T-helper 17 cell (primary cell): Measurements from ENCODE around the gene SLC23A2. TPM values are rescaled to one million over a fixed set of nuclear protein-coding genes. Genes with fewer than 3 reads are reported as not detected.
A peak's percentile ranks its signal among the peaks of the same experiment; 100 is the strongest.

Source experiments
- ATAC-seq: fragments of 150-1000 bp; cut with Tn5 transposase; 2 replicates; pipeline ENCODE4 v1.10.0; 2021; ENCODE audit warnings: mild to moderate bottlenecking, moderate library complexity
- DNase-seq, 3 donors: peaks; one replicate each; pipeline versions ENCODE4 v3.0.0 to v3.0.0-alpha.2; 2020 to 2021
- H3K9me3 ChIP-seq: one replicate; pipeline ENCODE4 v1.7.0; 2013; ENCODE audit warnings: low read length, mild to moderate bottlenecking; ENCODE audit not compliant: control insufficient read depth, poor library complexity, severe bottlenecking
- H3K27ac Mint-ChIP-seq: one replicate; pipeline ENCODE4 v1.8.0; 2022; ENCODE audit warnings: mild to moderate bottlenecking, moderate library complexity, mixed read lengths
- H3K27me3 Mint-ChIP-seq: one replicate; pipeline ENCODE4 v1.8.0; 2022; ENCODE audit warnings: mixed read lengths
- H3K36me3 Mint-ChIP-seq: one replicate; pipeline ENCODE4 v1.8.0; 2022; ENCODE audit warnings: low read depth, mixed read lengths
- H3K4me1 Mint-ChIP-seq: one replicate; pipeline ENCODE4 v1.8.0; 2022; ENCODE audit warnings: mild to moderate bottlenecking, mixed read lengths
- H3K4me3 Mint-ChIP-seq: one replicate; pipeline ENCODE4 v1.8.0; 2022; ENCODE audit warnings: mild to moderate bottlenecking, moderate library complexity, mixed read lengths
- total RNA-seq, 4 donors: library from RNA in 2 of 4; stranded (reverse) in 2 of 4; gene quantifications; one replicate each; pipeline ENCODE4 v1.2.3 and lab custom pipeline; 2022 to 2026

SLC23A2 gene
- total RNA-seq, 2 donors from 2014 or later = 18.0 to 24.4 TPM

DNA sequence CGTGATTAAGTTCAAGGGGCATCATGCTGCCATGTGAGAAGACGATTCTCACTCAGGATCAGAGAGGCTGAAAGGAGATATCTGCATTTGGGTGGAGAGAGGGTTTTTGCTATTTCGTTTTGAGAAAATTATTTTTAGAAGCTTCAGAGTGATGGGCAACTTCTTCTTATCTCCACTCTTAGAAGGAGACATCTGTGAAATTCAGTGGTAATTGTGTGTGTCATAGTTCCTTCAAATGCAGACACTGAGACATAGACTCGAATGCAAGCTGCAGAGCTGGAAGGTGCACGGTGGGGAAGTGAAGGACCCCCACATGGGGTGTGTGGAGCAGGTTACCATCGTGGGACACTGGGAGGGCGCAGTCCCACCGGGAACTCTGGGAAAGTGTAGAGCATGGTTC is 162.8 kb downstream of the SLC23A2 start:
- Mint-ChIP-seq H3K27me3 (peaks cover 11% of the 10 kb centered on the region), H3K4me1 (peaks cover 11% of the 10 kb centered on the region), H3K27ac (no peak overlapping the region), H3K36me3 (peaks cover 3% of the 10 kb centered on the region), H3K4me3 (no peak overlapping the region)
- no peaks in the 10 kb centered on the region for H3K9me3 ChIP-seq
- DNase-seq (no peak), ATAC-seq (no peak)

DNA sequence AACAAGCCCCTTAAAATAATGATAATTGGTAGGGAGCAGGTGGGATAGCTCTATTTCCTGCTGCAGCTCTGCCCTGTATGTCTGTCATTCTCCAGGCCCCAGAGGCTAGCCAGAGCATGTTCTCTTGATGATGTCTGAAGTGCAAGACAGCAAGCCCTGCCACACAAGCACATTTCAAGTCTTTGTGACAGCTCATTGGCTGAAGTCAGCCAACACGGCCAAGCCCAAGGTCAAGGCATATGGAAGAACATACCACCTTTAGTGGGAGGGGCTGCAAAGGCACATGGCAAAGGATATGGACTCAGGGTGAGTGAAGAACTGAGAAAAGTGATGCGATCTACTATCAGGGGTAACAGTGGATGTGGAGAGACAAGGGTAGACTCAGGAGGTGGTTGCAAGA is 163.6 kb downstream of the SLC23A2 start:
- ATAC-seq = no peak
- peaks cover 3% of the 10 kb centered on the region for H3K36me3 Mint-ChIP-seq
- no peak overlapping the region for H3K27ac Mint-ChIP-seq
- peaks cover 11% of the 10 kb centered on the region for H3K4me1 Mint-ChIP-seq
- peaks cover 11% of the 10 kb centered on the region for H3K27me3 Mint-ChIP-seq
- DNase-seq = no peak
- no peaks in the 10 kb centered on the region for H3K9me3 ChIP-seq
- H3K4me3 Mint-ChIP-seq = no peak overlapping the region

DNA sequence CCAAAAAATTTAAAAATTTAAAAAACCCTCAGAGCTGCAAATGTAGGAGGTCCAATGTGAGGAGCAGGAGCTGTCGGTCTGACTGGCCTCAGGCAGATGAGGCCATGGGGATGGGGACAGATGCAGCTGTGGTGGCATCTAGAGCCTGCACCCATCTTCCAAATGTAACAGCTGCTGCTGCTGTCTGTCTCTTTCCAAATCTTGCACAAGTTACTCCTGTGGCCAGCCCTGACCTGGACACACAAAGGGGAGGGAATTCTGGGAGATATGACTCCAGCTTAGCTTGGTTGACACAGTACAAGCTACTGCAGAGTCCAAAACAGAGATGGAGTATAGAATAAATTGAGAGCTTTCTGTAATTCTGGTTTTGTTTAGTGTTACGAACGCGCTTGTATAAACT is 164.4 kb downstream of the SLC23A2 start:
- peaks cover 11% of the 10 kb centered on the region for H3K4me1 Mint-ChIP-seq
- H3K27me3 Mint-ChIP-seq = peaks cover 11% of the 10 kb centered on the region
- H3K9me3 ChIP-seq = no peaks in the 10 kb centered on the region
- no peak overlapping the region for H3K27ac Mint-ChIP-seq
- H3K4me3 Mint-ChIP-seq = no peak overlapping the region
- DNase-seq (no peak), ATAC-seq (no peak)
- H3K36me3 Mint-ChIP-seq = peaks cover 3% of the 10 kb centered on the region

DNA sequence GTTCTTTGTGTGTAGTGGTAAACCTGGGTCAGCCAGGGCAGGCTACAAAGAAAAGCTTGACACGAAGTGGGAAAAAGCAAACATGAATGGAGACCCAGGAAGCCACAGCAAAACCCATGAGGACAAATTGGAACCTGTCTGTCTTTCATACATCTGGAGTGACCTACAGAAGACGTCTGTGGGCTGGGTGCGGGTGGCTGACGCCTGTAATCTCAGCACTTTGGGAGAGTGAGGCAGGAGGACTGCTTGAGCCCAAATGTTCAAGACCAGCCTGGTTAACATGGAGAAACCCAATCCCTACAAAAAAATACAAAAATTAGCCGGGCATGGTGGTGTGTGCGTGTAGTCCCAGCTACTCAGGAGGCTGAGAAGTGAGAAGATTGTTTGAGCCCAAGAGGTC is 164.8 kb downstream of the SLC23A2 start:
- Mint-ChIP-seq H3K27ac (no peak overlapping the region), H3K4me1 (peaks cover 11% of the 10 kb centered on the region), H3K4me3 (no peak overlapping the region), H3K36me3 (peaks cover 6% of the 10 kb centered on the region), H3K27me3 (peaks cover 11% of the 10 kb centered on the region)
- H3K9me3 ChIP-seq = no peaks in the 10 kb centered on the region
- DNase-seq = no peak
- no peak for ATAC-seq

DNA sequence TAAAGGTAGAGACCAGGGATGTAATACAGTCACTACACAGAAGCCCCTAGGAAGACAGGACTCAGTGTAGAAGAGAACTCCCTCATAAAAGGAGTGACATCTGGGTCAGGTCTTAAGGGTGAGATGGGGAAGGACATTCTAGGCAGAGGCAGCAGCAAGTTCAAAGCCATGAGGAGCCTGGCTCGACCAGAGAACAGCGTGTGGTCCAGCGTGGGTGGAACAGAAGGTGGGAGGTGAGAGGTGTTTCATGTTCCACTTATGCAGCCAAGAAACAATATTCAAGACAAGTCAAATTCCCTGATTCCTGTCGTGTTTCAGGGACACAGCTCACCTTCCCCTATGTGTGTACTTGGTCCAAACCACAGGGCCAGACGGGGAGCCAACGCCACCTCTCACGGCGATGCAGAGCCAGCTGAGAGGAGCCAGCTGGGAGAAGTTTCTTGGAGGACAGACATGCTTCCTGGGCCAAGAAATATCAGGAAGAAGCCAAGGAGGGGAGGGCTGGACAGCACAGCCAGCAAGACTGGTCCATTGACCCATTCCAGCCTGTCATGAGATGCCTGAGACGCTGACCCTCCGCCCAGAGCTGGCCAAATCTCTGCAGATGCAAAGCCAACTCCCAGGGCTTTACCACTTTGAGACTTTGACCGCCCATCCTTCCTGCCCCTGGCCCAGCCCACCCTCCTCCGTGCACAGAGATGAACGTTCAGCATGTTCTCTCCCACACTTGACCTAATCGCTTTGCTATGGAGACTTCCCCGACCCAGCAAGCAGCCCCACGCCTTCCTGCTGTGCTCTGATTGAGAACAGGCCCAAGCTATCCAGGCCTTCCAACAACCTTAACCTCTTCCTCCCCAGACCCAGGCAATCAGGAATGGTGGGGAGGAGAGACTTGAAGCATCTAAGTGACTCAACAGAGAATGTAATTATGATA is 165.8 kb downstream of the SLC23A2 start:
- H3K4me1 Mint-ChIP-seq = peaks cover 11% of the 10 kb centered on the region
- no peaks in the 10 kb centered on the region for H3K9me3 ChIP-seq
- peaks cover 11% of the 10 kb centered on the region for H3K27me3 Mint-ChIP-seq
- DNase-seq (no peak), ATAC-seq (no peak)
- no peak overlapping the region for H3K27ac Mint-ChIP-seq
- H3K4me3 Mint-ChIP-seq = no peak overlapping the region
- peaks cover 6% of the 10 kb centered on the region for H3K36me3 Mint-ChIP-seq

DNA sequence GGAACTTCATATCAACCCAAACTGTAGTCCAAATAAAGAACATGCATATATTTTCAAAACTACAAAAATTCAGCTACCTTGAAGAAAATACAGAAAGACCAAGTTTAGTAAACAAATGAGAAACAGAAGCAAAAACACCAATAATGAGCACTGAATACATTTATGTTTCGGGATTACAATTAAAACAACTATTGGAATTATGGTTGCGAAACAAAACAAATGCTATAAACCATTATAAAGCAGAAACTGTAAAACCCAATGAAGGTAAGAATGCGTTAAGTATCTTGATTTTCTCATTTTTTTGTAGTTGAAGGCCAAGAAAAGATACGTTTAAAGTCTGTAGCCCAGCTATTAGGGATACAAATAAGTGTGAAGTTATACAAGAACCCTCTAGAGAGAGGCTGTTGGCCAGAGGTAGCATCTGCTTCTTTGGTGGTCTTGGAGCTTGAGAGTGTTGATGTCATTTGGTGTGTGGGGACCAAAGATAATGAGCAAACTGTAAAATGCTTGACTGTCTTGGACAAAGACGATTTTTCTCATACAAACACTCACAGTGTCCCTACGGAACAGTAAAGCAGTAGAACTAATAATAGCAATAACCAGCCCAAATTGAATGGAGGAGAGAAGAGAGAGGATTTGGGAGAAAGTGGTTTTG is 168.1 kb downstream of the SLC23A2 start:
- no peak overlapping the region for H3K4me3 Mint-ChIP-seq
- no peak for DNase-seq
- H3K4me1 Mint-ChIP-seq = peaks cover 9% of the 10 kb centered on the region
- H3K36me3 Mint-ChIP-seq = peaks cover 6% of the 10 kb centered on the region
- ATAC-seq = no peak
- no peak overlapping the region for H3K27ac Mint-ChIP-seq
- peaks cover 11% of the 10 kb centered on the region for H3K27me3 Mint-ChIP-seq
- no peaks in the 10 kb centered on the region for H3K9me3 ChIP-seq

DNA sequence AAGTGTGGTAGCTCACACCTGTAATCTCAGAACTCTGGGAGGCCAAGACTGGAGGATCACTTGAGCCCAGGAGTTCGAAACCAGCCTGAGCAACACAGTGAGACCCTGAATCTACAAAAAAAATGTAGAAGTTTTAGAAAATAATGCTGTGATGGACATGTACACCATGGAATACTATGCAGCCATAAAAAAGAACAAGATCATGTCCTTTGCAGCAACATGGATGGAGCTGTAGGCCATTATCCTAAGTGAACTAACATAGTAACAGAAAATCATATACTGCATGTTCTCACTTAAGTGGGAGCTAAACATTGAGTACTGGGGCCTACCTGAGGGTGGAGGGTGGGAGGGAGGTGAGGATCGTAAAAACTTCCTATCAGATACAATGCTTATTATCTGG is 168.8 kb downstream of the SLC23A2 start:
- Mint-ChIP-seq H3K4me3 (no peak overlapping the region), H3K27ac (no peak overlapping the region), H3K4me1 (peaks cover 6% of the 10 kb centered on the region), H3K27me3 (peaks cover 6% of the 10 kb centered on the region), H3K36me3 (peaks cover 3% of the 10 kb centered on the region)
- ATAC-seq (no peak), DNase-seq (no peak)
- H3K9me3 ChIP-seq = no peaks in the 10 kb centered on the region

DNA sequence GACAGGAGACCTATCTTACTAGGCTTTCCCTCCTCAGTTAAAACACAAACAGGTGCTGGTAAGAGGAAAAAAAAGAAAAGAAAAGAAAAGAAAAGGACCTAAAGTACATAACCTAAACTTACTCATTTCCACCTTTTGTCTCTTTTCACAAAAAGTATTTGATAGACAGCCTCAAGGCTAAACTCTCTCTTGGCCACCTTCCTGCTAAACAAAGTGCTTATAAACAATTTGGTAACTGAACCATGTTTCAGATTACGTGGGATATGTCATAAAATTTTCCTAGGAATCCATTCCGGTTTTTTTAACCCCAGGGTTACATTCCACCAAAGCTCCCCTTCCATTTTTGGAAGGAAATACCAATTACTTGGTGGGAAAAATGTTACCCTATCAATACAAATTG is 170.6 kb downstream of the SLC23A2 start:
- no peak for ATAC-seq
- Mint-ChIP-seq H3K27me3 (no peaks in the 10 kb centered on the region), H3K27ac (no peak overlapping the region), H3K36me3 (peaks cover 3% of the 10 kb centered on the region), H3K4me3 (no peak overlapping the region), H3K4me1 (peaks cover 3% of the 10 kb centered on the region)
- DNase-seq = no peak
- no peaks in the 10 kb centered on the region for H3K9me3 ChIP-seq

DNA sequence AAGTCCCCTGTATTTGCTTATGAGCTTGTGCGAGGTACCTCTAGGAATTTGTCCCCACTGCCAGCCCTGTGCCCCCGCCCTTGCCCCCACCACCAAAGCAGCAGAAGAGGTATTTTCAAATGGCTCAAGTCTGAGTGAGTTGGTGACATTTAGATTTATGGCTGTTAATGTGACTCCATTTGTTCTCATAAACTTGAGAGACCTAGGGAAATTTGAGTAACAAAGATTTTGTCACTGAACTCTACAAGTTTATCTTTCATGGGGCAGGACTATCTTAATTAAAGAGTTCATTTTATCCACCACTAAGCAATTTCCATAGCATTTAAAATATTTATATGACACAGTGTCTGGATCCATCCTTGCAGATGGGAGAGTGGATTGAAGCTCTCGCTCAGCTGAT is 171.1 kb downstream of the SLC23A2 start:
- Mint-ChIP-seq H3K27me3 (no peaks in the 10 kb centered on the region), H3K36me3 (peaks cover 3% of the 10 kb centered on the region), H3K4me3 (no peak overlapping the region), H3K4me1 (peaks cover 1% of the 10 kb centered on the region), H3K27ac (no peak overlapping the region)
- ATAC-seq (no peak), DNase-seq (no peak)
- no peaks in the 10 kb centered on the region for H3K9me3 ChIP-seq

DNA sequence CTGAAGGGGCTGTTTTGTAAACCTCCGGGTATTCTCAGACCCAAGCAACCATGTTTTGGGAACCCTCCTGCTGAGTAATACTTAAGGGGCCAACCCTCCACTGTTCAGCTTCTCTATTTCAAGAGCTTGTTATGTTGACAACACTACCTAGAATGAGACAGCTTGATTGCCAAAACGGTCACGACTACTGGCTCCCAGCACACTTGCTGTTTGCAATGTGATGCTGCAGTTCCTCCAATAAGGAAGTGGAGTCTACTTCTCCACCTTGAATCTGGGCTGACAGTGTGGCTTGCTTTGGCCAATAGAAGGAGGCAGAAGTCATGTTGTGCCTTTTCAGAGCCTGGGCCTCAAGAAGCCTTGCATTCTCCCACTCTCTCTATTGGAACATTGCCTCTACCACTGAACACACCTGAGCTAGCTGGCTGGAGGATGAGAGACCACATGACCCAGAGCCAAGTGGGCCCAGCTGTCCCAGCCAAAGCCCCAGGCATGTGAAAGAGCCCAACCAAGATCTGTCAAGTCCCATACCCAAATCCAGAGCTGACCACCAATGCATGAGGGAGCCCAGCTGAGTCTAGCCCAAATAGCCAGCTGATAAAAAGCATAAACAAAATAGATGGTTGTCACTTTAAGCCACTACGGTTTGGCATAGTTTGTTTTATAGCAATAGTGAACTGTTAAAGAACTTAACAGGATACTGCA is 171.6 kb downstream of the SLC23A2 start:
- H3K4me3 Mint-ChIP-seq = no peak overlapping the region
- no peaks in the 10 kb centered on the region for H3K4me1 Mint-ChIP-seq
- no peaks in the 10 kb centered on the region for H3K9me3 ChIP-seq
- no peaks in the 10 kb centered on the region for H3K27me3 Mint-ChIP-seq
- peak; percentile 57 for ATAC-seq
- no peak overlapping the region for H3K27ac Mint-ChIP-seq
- peaks cover 3% of the 10 kb centered on the region for H3K36me3 Mint-ChIP-seq
- DNase-seq = no peak

DNA sequence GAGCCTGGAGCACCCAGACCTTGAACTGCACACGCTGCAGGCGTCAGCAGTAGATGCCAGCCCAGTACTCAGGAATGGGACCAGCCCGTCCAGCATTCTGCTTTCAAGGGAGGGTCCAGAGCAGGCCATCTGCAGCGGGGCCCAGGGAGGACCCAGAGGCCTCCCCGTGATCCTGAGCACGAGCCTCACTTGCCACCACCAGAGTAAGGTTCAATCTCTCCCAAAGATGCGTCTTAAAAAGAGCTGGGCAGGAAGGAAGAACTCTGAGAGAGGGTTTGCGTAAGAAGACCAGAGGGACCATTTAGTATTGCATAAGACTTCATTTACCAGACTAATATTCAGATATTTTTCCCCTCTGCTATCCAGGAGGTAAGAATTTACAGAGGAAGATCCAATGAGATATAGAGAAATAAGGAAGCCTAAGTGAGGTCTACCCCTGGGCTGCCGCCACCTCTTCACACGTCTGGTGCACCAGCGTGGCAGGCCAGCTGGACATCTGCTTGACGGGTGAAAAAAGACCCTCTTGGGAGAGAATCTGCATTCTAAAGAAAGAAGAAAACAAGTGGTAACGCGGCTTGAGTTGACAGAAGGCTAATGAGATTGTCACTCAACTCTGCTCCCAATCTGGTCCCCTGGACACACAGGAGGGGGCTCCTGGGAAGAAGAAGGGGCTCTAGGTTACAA is 172.3 kb downstream of the SLC23A2 start:
- no peak overlapping the region for H3K27ac Mint-ChIP-seq
- peaks cover 2% of the 10 kb centered on the region for H3K4me1 Mint-ChIP-seq
- H3K4me3 Mint-ChIP-seq = no peak overlapping the region
- no peak for DNase-seq
- no peaks in the 10 kb centered on the region for H3K9me3 ChIP-seq
- no peak for ATAC-seq
- H3K27me3 Mint-ChIP-seq = no peaks in the 10 kb centered on the region
- H3K36me3 Mint-ChIP-seq = peaks cover 3% of the 10 kb centered on the region

DNA sequence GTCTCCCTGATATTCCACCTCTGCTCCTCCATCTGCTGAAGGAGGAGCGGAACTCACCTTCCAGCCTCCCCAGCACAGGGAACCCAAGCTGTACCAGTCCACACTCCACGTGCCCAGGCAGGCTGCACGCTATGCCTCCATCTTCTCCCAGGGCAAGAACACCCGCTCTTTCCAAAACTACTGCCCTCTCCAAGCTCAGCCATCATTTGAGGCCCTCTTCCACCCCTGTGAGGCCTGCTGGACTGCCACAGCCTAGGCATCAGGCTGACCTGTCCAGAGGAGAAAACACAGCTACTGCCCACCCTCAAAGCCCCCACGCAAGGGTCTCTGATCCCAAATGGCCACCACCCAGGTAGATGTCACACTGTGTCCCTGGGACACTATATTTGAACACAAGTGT is 179.7 kb downstream of the SLC23A2 start:
- DNase-seq = no peak
- Mint-ChIP-seq H3K4me3 (peak overlapping the region; percentile 98), H3K27me3 (no peaks in the 10 kb centered on the region), H3K27ac (peak overlapping the region; percentile 92), H3K36me3 (peaks cover 2% of the 10 kb centered on the region), H3K4me1 (peaks cover 26% of the 10 kb centered on the region)
- no peaks in the 10 kb centered on the region for H3K9me3 ChIP-seq
- ATAC-seq = no peak
